ENCODE measurements around the gene ELL2.
"Not testable (repeated sequence)": the region's sequence is repeated elsewhere in the genome, so short reads cannot be mapped to it uniquely, and the experiment has no call there.

ELL2 gene

GRCh38 chr5:95880081-95880926 lies 81.3 kb downstream of the ELL2 start:
- DNase-seq (ENCODE audit: low spot score), result no peak

- DNase-seq (ENCODE audit: low spot score), result no peak
Observed at GRCh38 chr5:95879661-95880060, 82.0 kb downstream of the ELL2 start.

- DNase-seq (ENCODE audit: low spot score), result no peak
Observed at GRCh38 chr5:95878417-95879323, 83.0 kb downstream of the ELL2 start.

GRCh38 chr5:95876782-95877181 lies 84.9 kb downstream of the ELL2 start:
- DNase-seq (ENCODE audit: low spot score), result no peak

GRCh38 chr5:95874246-95874645 lies 87.4 kb downstream of the ELL2 start:
- no peak for DNase-seq (ENCODE audit: low spot score)

GRCh38 chr5:95873351-95873750 lies 88.3 kb downstream of the ELL2 start:
- DNase-seq (ENCODE audit: low spot score), result no peak

GRCh38 chr5:95872346-95873268 lies 89.0 kb downstream of the ELL2 start:
- peak; percentile 92 for DNase-seq (ENCODE audit: low spot score)

- DNase-seq (ENCODE audit: low spot score), result no peak
Observed at GRCh38 chr5:95871146-95871806, 90.4 kb downstream of the ELL2 start.

GRCh38 chr5:95870105-95870672 lies 91.5 kb downstream of the ELL2 start:
- DNase-seq (ENCODE audit: low spot score), result no peak

- DNase-seq (ENCODE audit: low spot score), result not testable (repeated sequence)
Observed at GRCh38 chr5:95869173-95869855, 92.3 kb downstream of the ELL2 start.

GRCh38 chr5:95868136-95868535 lies 93.5 kb downstream of the ELL2 start:
- no peak for DNase-seq (ENCODE audit: low spot score)

- DNase-seq (ENCODE audit: low spot score), result no peak
Observed at GRCh38 chr5:95866435-95867040, 95.1 kb downstream of the ELL2 start.

GRCh38 chr5:95864944-95865504 lies 96.6 kb downstream of the ELL2 start:
- DNase-seq (ENCODE audit: low spot score), result no peak

GRCh38 chr5:95864456-95864855 lies 97.2 kb downstream of the ELL2 start:
- DNase-seq (ENCODE audit: low spot score), result no peak

GRCh38 chr5:95863383-95863757 lies 98.3 kb downstream of the ELL2 start:
- no peak for DNase-seq (ENCODE audit: low spot score)

GRCh38 chr5:95862671-95863382 lies 98.8 kb downstream of the ELL2 start:
- DNase-seq (ENCODE audit: low spot score), result no peak

- no peak for DNase-seq (ENCODE audit: low spot score)
Observed at GRCh38 chr5:95861864-95862561, 99.6 kb downstream of the ELL2 start.

- DNase-seq (ENCODE audit: low spot score), result no peak
Observed at GRCh38 chr5:95861221-95861863, 100.3 kb downstream of the ELL2 start.
